ENCODE results near the gene HECW1. TPM values are rescaled to one million over a fixed set of nuclear protein-coding genes. Genes with fewer than 3 reads are reported as not detected.

The HECW1 gene
- total RNA-seq, 1 experiment from 2014 or later: 1.8 TPM

DNA sequence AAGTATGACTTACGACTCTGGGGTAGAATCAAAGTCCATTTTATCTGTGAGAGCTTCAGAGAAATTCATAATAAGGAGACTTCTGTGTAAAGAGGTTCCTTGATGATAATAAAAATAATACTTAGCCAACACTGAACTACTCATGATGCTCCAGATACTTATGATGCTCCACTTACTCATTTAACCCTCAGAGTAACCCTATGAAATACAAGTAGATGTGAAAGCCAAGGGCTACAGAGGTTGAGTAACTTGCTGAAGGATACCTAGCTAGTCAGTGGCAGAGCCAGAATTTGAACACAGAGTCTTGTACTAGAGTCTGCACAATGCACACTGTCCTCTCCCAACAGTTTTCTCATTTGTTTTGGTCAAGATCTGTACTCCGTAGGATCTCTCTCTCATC, 89.5 kb downstream of the HECW1 start:
- ChIA-PET CTCF (no interaction called here), POLR2A (no interaction called here)
- Mint-ChIP-seq H3K9me3 (ENCODE audit: unreplicated experiment) (no peaks in the 10 kb centered on the region), H3K27me3 (ENCODE audit: insufficient read depth, unreplicated experiment) (no peaks in the 10 kb centered on the region), H3K4me1 (ENCODE audit: low read depth, unreplicated experiment) (no peaks in the 10 kb centered on the region), H3K36me3 (ENCODE audit: insufficient read depth, unreplicated experiment) (no peaks in the 10 kb centered on the region), H3K27ac (ENCODE audit: unreplicated experiment) (no peak overlapping the region), H3K4me3 (ENCODE audit: unreplicated experiment) (no peak overlapping the region)
- Histone ChIP-seq H3K4me1 (no peaks in the 10 kb centered on the region; the same call in 1 of the 2 replicates), H3K36me3 (ENCODE audit: control insufficient read depth, insufficient read depth, low read length) (no peaks in the 10 kb centered on the region), H3K9me3 (no peaks in the 10 kb centered on the region), H3K27me3 (replicated peaks; ENCODE audit: control insufficient read depth, insufficient read depth, low read length) (no peaks in the 10 kb centered on the region), H3K4me3 (ENCODE audit: low read depth, low read length) (no peak overlapping the region)
- no peak for TF ChIP-seq CTCF (IDR thresholded peaks at IDR 0.05; ENCODE audit: insufficient read depth in 1 of 2, low read depth in 1 of 2, low read length in 1 of 2, severe bottlenecking in 1 of 2, unreplicated experiment in 1 of 2)
- no TSS peak for BruUV-seq (replicated peaks)
- intact Hi-C loops (cut with micrococcal nuclease; ENCODE audit: unreplicated experiment): no loop called here
- no peak for DNase-seq

- no peak for TF ChIP-seq CTCF (IDR thresholded peaks at IDR 0.05; ENCODE audit: insufficient read depth in 1 of 2, low read depth in 1 of 2, low read length in 1 of 2, severe bottlenecking in 1 of 2, unreplicated experiment in 1 of 2)
These were observed 91.6 kb downstream of the HECW1 start for GRCh38 chr7:43204081-43204480.

GRCh38 chr7:43205171-43205795, 92.8 kb downstream of the HECW1 start:
- Mint-ChIP-seq H3K4me3 (ENCODE audit: unreplicated experiment) (no peak overlapping the region), H3K4me1 (ENCODE audit: low read depth, unreplicated experiment) (peaks cover 19% of the 10 kb centered on the region), H3K36me3 (ENCODE audit: insufficient read depth, unreplicated experiment) (no peaks in the 10 kb centered on the region), H3K27me3 (ENCODE audit: insufficient read depth, unreplicated experiment) (no peaks in the 10 kb centered on the region), H3K27ac (ENCODE audit: unreplicated experiment) (no peak overlapping the region), H3K9me3 (ENCODE audit: unreplicated experiment) (peaks cover 8% of the 10 kb centered on the region)
- CTCF ChIA-PET: no interaction called here
- POLR2A ChIA-PET: no interaction called here
- TF ChIP-seq CTCF (IDR thresholded peaks at IDR 0.05; ENCODE audit: insufficient read depth in 1 of 2, low read depth in 1 of 2, low read length in 1 of 2, severe bottlenecking in 1 of 2, unreplicated experiment in 1 of 2): no peak
- Histone ChIP-seq H3K36me3 (ENCODE audit: control insufficient read depth, insufficient read depth, low read length) (no peaks in the 10 kb centered on the region), H3K27me3 (replicated peaks; ENCODE audit: control insufficient read depth, insufficient read depth, low read length) (no peaks in the 10 kb centered on the region), H3K9me3 (no peaks in the 10 kb centered on the region), H3K4me1 (no peaks in the 10 kb centered on the region), H3K4me3 (ENCODE audit: low read depth, low read length) (no peak overlapping the region)
- BruUV-seq (replicated peaks): no TSS peak
- intact Hi-C loops (cut with micrococcal nuclease; ENCODE audit: unreplicated experiment): no loop called here
- DNase-seq: no peak

More at GRCh38 chr7:43204081-43204480, 91.6 kb downstream of the HECW1 start:
- Mint-ChIP-seq H3K4me3 (ENCODE audit: unreplicated experiment) (no peak overlapping the region), H3K36me3 (ENCODE audit: insufficient read depth, unreplicated experiment) (no peaks in the 10 kb centered on the region), H3K4me1 (ENCODE audit: low read depth, unreplicated experiment) (peaks cover 9% of the 10 kb centered on the region), H3K27me3 (ENCODE audit: insufficient read depth, unreplicated experiment) (no peaks in the 10 kb centered on the region), H3K9me3 (ENCODE audit: unreplicated experiment) (no peaks in the 10 kb centered on the region), H3K27ac (ENCODE audit: unreplicated experiment) (no peak overlapping the region)
- no TSS peak for BruUV-seq (replicated peaks)
- CTCF ChIA-PET: interaction anchor here (0.6 kb wide), 1 partner anchor 10 kb away, joined by 3 read pairs; no protein-coding TSS in a partner anchor
- no peak for DNase-seq
- no peaks in the 10 kb centered on the region for H3K36me3 ChIP-seq (ENCODE audit: control insufficient read depth, insufficient read depth, low read length)
- no peaks in the 10 kb centered on the region for H3K9me3 ChIP-seq
- POLR2A ChIA-PET: no interaction called here
- intact Hi-C loops (cut with micrococcal nuclease; ENCODE audit: unreplicated experiment): no loop called here
- no peaks in the 10 kb centered on the region for H3K27me3 ChIP-seq (replicated peaks; ENCODE audit: control insufficient read depth, insufficient read depth, low read length)
- H3K4me1 ChIP-seq: no peaks in the 10 kb centered on the region; the same call in 1 of the 2 replicates
- H3K4me3 ChIP-seq (ENCODE audit: low read depth, low read length): no peak overlapping the region
